Pulmonary artery endothelial cell (primary cell): Measurements from ENCODE around the gene EFCAB8. TPM values are rescaled to one million over a fixed set of nuclear protein-coding genes. Genes with fewer than 3 reads are reported as not detected.
"Not testable (repeated sequence)": the region's sequence is repeated elsewhere in the genome, so short reads cannot be mapped to it uniquely, and the experiment has no call there.

Experiments
- DNase-seq: peaks from one replicate; pipeline ENCODE4 v3.0.0-alpha.2; 2011; ENCODE audit warnings: low read depth, low spot score
- total RNA-seq: library from RNA; depleted of rRNA; stranded (reverse); fragments of >200 nt; gene quantifications from 2 replicates; pipeline ENCODE4 v1.2.3, GENCODE V29; 2014

EFCAB8 gene
- total RNA-seq, 1 donor from 2014 or later, result 0.07 TPM

- DNase-seq, result no peak
These were observed 87.0 kb downstream of the EFCAB8 start for GRCh38 chr20:32945710-32946221.

- no peak for DNase-seq
These were observed 87.9 kb downstream of the EFCAB8 start for GRCh38 chr20:32946629-32947028.

GRCh38 chr20:32950539-32950938, 91.8 kb downstream of the EFCAB8 start:
- DNase-seq, result not testable (repeated sequence)

- DNase-seq, result no peak
These were observed 98.7 kb downstream of the EFCAB8 start for GRCh38 chr20:32957459-32957858.

- DNase-seq, result no peak
These were observed 99.9 kb downstream of the EFCAB8 start for GRCh38 chr20:32958574-32958973.

- DNase-seq, result no peak
These were observed 100.9 kb downstream of the EFCAB8 start for GRCh38 chr20:32959351-32960221.

- DNase-seq, result no peak
These were observed 101.4 kb downstream of the EFCAB8 start for GRCh38 chr20:32960222-32960518.

- DNase-seq, result no peak
These were observed 102.4 kb downstream of the EFCAB8 start for GRCh38 chr20:32960849-32961731.

- DNase-seq, result no peak
These were observed 103.3 kb downstream of the EFCAB8 start for GRCh38 chr20:32962053-32962452.

- DNase-seq, result not testable (repeated sequence)
These were observed 103.9 kb downstream of the EFCAB8 start for GRCh38 chr20:32962646-32963045.

- no peak for DNase-seq
These were observed 104.5 kb downstream of the EFCAB8 start for GRCh38 chr20:32963176-32963575.

- DNase-seq, result no peak
These were observed 105.9 kb downstream of the EFCAB8 start for GRCh38 chr20:32964575-32964974.

- DNase-seq, result no peak
These were observed 106.4 kb downstream of the EFCAB8 start for GRCh38 chr20:32965115-32965514.

GRCh38 chr20:32965581-32966373, 107.1 kb downstream of the EFCAB8 start:
- no peak for DNase-seq

- DNase-seq, result no peak
These were observed 107.7 kb downstream of the EFCAB8 start for GRCh38 chr20:32966382-32966781.

- DNase-seq, result no peak
These were observed 108.4 kb downstream of the EFCAB8 start for GRCh38 chr20:32966881-32967781.

GRCh38 chr20:32967961-32968457, 109.3 kb downstream of the EFCAB8 start:
- DNase-seq, result no peak

GRCh38 chr20:32968478-32969241, 109.9 kb downstream of the EFCAB8 start:
- no peak for DNase-seq

- DNase-seq, result no peak
These were observed 110.8 kb downstream of the EFCAB8 start for GRCh38 chr20:32969356-32970114.
